CD4-positive, alpha-beta memory T cell (primary cell): ENCODE data around the gene FBXO48. TPM values are rescaled to one million over a fixed set of nuclear protein-coding genes. Genes with fewer than 3 reads are reported as not detected.

Experiments used
- CTCF ChIA-PET: fragments of 350-600 bp; sonication (Branson Sonifier 250); formaldehyde crosslinking; loops from one replicate; lab custom pipeline; 2021; ENCODE audit warnings: inconsistent platforms; ENCODE audit not compliant: partially characterized antibody; lab: Charles Lee
- POLR2A ChIA-PET: fragments of 350-600 bp; sonication (Branson Sonifier 250); formaldehyde crosslinking; loops from one replicate; lab custom pipeline; 2021; ENCODE audit not compliant: partially characterized antibody; lab: Charles Lee
- DNase-seq, 5 donors: peaks; one replicate each; pipeline versions ENCODE4 v3.0.0 to v3.0.0-alpha.2; 2020 to 2022; ENCODE audit warnings: mixed read lengths in 1 of 5
- H3K27ac ChIP-seq: one replicate; pipeline ENCODE4 v1.7.0; 2013; ENCODE audit warnings: low read depth, low read length
- H3K27me3 ChIP-seq: 2 replicates; pipeline ENCODE4 v1.7.0; 2013; ENCODE audit warnings: mild to moderate bottlenecking, low read length, moderate library complexity; ENCODE audit not compliant: insufficient read depth
- H3K36me3 ChIP-seq: 2 replicates; pipeline ENCODE4 v1.7.0; 2013; ENCODE audit warnings: mild to moderate bottlenecking, low read length, moderate library complexity; ENCODE audit not compliant: insufficient read depth
- H3K4me1 ChIP-seq: 2 replicates; pipeline ENCODE4 v1.7.0; 2013; ENCODE audit warnings: mild to moderate bottlenecking, low read length, moderate library complexity; ENCODE audit not compliant: insufficient read depth
- H3K4me3 ChIP-seq, 2 donors: one replicate each; pipeline ENCODE4 v1.7.0; 2013; ENCODE audit warnings: low read length in 2 of 2, mild to moderate bottlenecking in 1 of 2
- H3K9me3 ChIP-seq, 2 donors: one replicate each; pipeline ENCODE4 v1.7.0; 2013; ENCODE audit warnings: low read length in 2 of 2, control low read depth in 1 of 2; ENCODE audit not compliant: control insufficient read depth in 1 of 2
- H3K27ac Mint-ChIP-seq, 7 donors: one replicate each; pipeline ENCODE4 v1.8.0; 2020 to 2021; ENCODE audit warnings: mixed read lengths in 7 of 7, mild to moderate bottlenecking in 6 of 7, inconsistent platforms in 3 of 7, moderate library complexity in 3 of 7
- H3K27me3 Mint-ChIP-seq, 2 donors: one replicate each; pipeline ENCODE4 v1.8.0; 2020 to 2021; ENCODE audit warnings: mixed read lengths in 2 of 2
- H3K36me3 Mint-ChIP-seq, 2 donors: one replicate each; pipeline ENCODE4 v1.8.0; 2020 to 2021; ENCODE audit warnings: mixed read lengths in 2 of 2, inconsistent platforms in 1 of 2, mild to moderate bottlenecking in 1 of 2
- H3K4me1 Mint-ChIP-seq, 4 donors: one replicate each; pipeline ENCODE4 v1.8.0; 2020 to 2021; ENCODE audit warnings: mixed read lengths in 4 of 4, mild to moderate bottlenecking in 1 of 4
- H3K4me3 Mint-ChIP-seq, 8 donors: one replicate each; pipeline ENCODE4 v1.8.0; 2020 to 2021; ENCODE audit warnings: mixed read lengths in 8 of 8, mild to moderate bottlenecking in 7 of 8, moderate library complexity in 6 of 8, inconsistent platforms in 3 of 8
- H3K9me3 Mint-ChIP-seq, 8 donors: one replicate each; pipeline ENCODE4 v1.8.0; 2020 to 2021; ENCODE audit warnings: mixed read lengths in 8 of 8, mild to moderate bottlenecking in 5 of 8, inconsistent platforms in 3 of 8, moderate library complexity in 1 of 8
- intact Hi-C: fragments of 100-400 bp; cut with micrococcal nuclease; formaldehyde crosslinking; loops from one replicate; pipeline ENCODE4 v1.15.1; 2023
- polyA plus RNA-seq, 2 donors: library from polyadenylated mRNA; unstranded; fragments of 300-500 nt; fragmentation: Illumina TruSeq; gene quantifications; one replicate each; pipeline ENCODE4 v1.2.3, GENCODE V29; 2021
- total RNA-seq, 2 experiments: library from RNA; stranded (reverse); gene quantifications; one replicate each; pipeline ENCODE4 v1.2.3, GENCODE V29; 2021

FBXO48 gene
- total and polyA plus RNA-seq, 4 experiments from 2014 or later: 0.67 to 6.5 (median 3.8) TPM

- peak overlapping the region in 5 of 8 donors; percentile 24 to 62 (median 37) for H3K4me3 Mint-ChIP-seq
- H3K27me3 Mint-ChIP-seq: no peaks in the 10 kb centered on the region
- Histone ChIP-seq H3K27ac (peak overlapping the region; percentile 3), H3K27me3 (no peaks in the 10 kb centered on the region), H3K4me1 (peaks cover 16% of the 10 kb centered on the region), H3K4me3 (no peak overlapping the region), H3K36me3 (no peaks in the 10 kb centered on the region), H3K9me3 (no peaks in the 10 kb centered on the region)
- no peaks in the 10 kb centered on the region for H3K9me3 Mint-ChIP-seq
- intact Hi-C loops: loop anchor here (1.0 kb wide), 2 partner anchors 79 to 319 kb away; no protein-coding TSS in a partner anchor
- H3K36me3 Mint-ChIP-seq: no peaks in the 10 kb centered on the region
- H3K27ac Mint-ChIP-seq: peak overlapping the region; percentile 65 to 94 (median 89)
- peaks cover 8 to 24% (median 15%) of the 10 kb centered on the region in 4 donors for H3K4me1 Mint-ChIP-seq
- peak; percentile 78 to 87 (median 83) for DNase-seq
- POLR2A ChIA-PET: interaction anchor here (0.7 to 2.3 kb wide), 7 partner anchors 38 to 319 kb away, joined by 3 to 6 read pairs (median 5); partner anchors contain the start of gene PLEK
- CTCF ChIA-PET: interaction anchor here (0.6 to 5.3 kb wide), 27 partner anchors 12 to 485 kb away, joined by 3 to 78 read pairs (median 4); partner anchors contain the start of gene PLEK
Measured at GRCh38 chr2:68441179-68441993, 25.7 kb downstream of the FBXO48 start.

GRCh38 chr2:68438455-68439303, 28.4 kb downstream of the FBXO48 start:
- H3K4me3 ChIP-seq: no peak overlapping the region
- Mint-ChIP-seq H3K9me3 (no peaks in the 10 kb centered on the region), H3K4me3 (no peak overlapping the region), H3K27ac (peak overlapping the region in 1 of 7 donors; percentile 10), H3K36me3 (no peaks in the 10 kb centered on the region), H3K27me3 (no peaks in the 10 kb centered on the region), H3K4me1 (peaks cover 10 to 26% (median 18%) of the 10 kb centered on the region in 4 donors)
- H3K36me3 ChIP-seq: no peaks in the 10 kb centered on the region
- no peaks in the 10 kb centered on the region for H3K9me3 ChIP-seq
- peaks cover 16% of the 10 kb centered on the region for H3K4me1 ChIP-seq
- DNase-seq: no peak
- no peak overlapping the region for H3K27ac ChIP-seq
- ChIA-PET CTCF (interaction anchor here (0.8 to 5.3 kb wide), 4 partner anchors 10 to 77 kb away, joined by 3 to 78 read pairs (median 12); no protein-coding TSS in a partner anchor), POLR2A (interaction anchor here (1.2 kb wide), 1 partner anchor 10 kb away, joined by 3 read pairs; no protein-coding TSS in a partner anchor)
- no peaks in the 10 kb centered on the region for H3K27me3 ChIP-seq
- intact Hi-C loops: loop anchor here (2.0 kb wide), 1 partner anchor 156 kb away; no protein-coding TSS in a partner anchor

- no peak overlapping the region for H3K27ac Mint-ChIP-seq
- H3K36me3 Mint-ChIP-seq: no peaks in the 10 kb centered on the region
- H3K4me1 Mint-ChIP-seq: peaks cover 6 to 30% (median 13%) of the 10 kb centered on the region in 4 donors
- peaks cover 9% of the 10 kb centered on the region for H3K4me1 ChIP-seq
- H3K27me3 ChIP-seq: no peaks in the 10 kb centered on the region
- DNase-seq: no peak
- H3K4me3 ChIP-seq: no peak overlapping the region
- no peaks in the 10 kb centered on the region for H3K36me3 ChIP-seq
- peaks cover 0 to 2% of the 10 kb centered on the region in 2 donors for H3K27me3 Mint-ChIP-seq
- CTCF ChIA-PET: interaction anchor here (0.9 to 1.1 kb wide), 3 partner anchors 48 to 311 kb away, joined by 3 read pairs; no protein-coding TSS in a partner anchor
- no peak overlapping the region for H3K4me3 Mint-ChIP-seq
- no peaks in the 10 kb centered on the region for H3K9me3 ChIP-seq
- no peak overlapping the region for H3K27ac ChIP-seq
- H3K9me3 Mint-ChIP-seq: no peaks in the 10 kb centered on the region
- intact Hi-C loops: no loop called here
- POLR2A ChIA-PET: no interaction called here
Measured at GRCh38 chr2:68436270-68436669, 30.8 kb downstream of the FBXO48 start.

- no peaks in the 10 kb centered on the region for H3K36me3 Mint-ChIP-seq
- H3K4me1 Mint-ChIP-seq: peaks cover 5 to 23% (median 8%) of the 10 kb centered on the region in 4 donors
- CTCF ChIA-PET: interaction anchor here (0.9 kb wide), 1 partner anchor 75 kb away, joined by 3 read pairs; no protein-coding TSS in a partner anchor
- H3K9me3 Mint-ChIP-seq: peaks cover 0 to 1% (median 0%) of the 10 kb centered on the region in 8 donors
- Histone ChIP-seq H3K27ac (no peak overlapping the region), H3K36me3 (no peaks in the 10 kb centered on the region), H3K27me3 (no peaks in the 10 kb centered on the region), H3K9me3 (no peaks in the 10 kb centered on the region), H3K4me1 (peaks cover 2% of the 10 kb centered on the region), H3K4me3 (no peak overlapping the region)
- H3K4me3 Mint-ChIP-seq: no peak overlapping the region
- no peak for DNase-seq
- POLR2A ChIA-PET: no interaction called here
- peaks cover 0 to 2% of the 10 kb centered on the region in 2 donors for H3K27me3 Mint-ChIP-seq
- intact Hi-C loops: no loop called here
- no peak overlapping the region for H3K27ac Mint-ChIP-seq
Measured at GRCh38 chr2:68435615-68436014, 31.5 kb downstream of the FBXO48 start.

GRCh38 chr2:68434981-68435380, 32.1 kb downstream of the FBXO48 start:
- H3K9me3 ChIP-seq: no peaks in the 10 kb centered on the region
- H3K36me3 Mint-ChIP-seq: no peaks in the 10 kb centered on the region
- no peak overlapping the region for H3K27ac Mint-ChIP-seq
- ChIA-PET POLR2A (no interaction called here), CTCF (no interaction called here)
- H3K27ac ChIP-seq: no peak overlapping the region
- H3K4me1 Mint-ChIP-seq: peaks cover 0 to 17% (median 5%) of the 10 kb centered on the region in 4 donors
- no peaks in the 10 kb centered on the region for H3K4me1 ChIP-seq
- no peak overlapping the region for H3K4me3 Mint-ChIP-seq
- no peak for DNase-seq
- no peaks in the 10 kb centered on the region for H3K36me3 ChIP-seq
- H3K27me3 Mint-ChIP-seq: peaks cover 0 to 2% of the 10 kb centered on the region in 2 donors
- intact Hi-C loops: no loop called here
- peaks cover 0 to 1% (median 0%) of the 10 kb centered on the region in 8 donors for H3K9me3 Mint-ChIP-seq
- H3K27me3 ChIP-seq: no peaks in the 10 kb centered on the region
- no peak overlapping the region for H3K4me3 ChIP-seq

- H3K4me1 ChIP-seq: peaks cover 11% of the 10 kb centered on the region
- peaks cover 0 to 2% of the 10 kb centered on the region in 2 donors for H3K27me3 Mint-ChIP-seq
- POLR2A ChIA-PET: interaction anchor here (1.4 kb wide), 1 partner anchor 12 kb away, joined by 4 read pairs; no protein-coding TSS in a partner anchor
- no peaks in the 10 kb centered on the region for H3K9me3 ChIP-seq
- no peak overlapping the region for H3K27ac ChIP-seq
- H3K9me3 Mint-ChIP-seq: peaks cover 0 to 1% (median 0%) of the 10 kb centered on the region in 8 donors
- H3K4me1 Mint-ChIP-seq: peaks cover 0 to 24% (median 12%) of the 10 kb centered on the region in 4 donors
- H3K4me3 Mint-ChIP-seq: no peak overlapping the region
- no peaks in the 10 kb centered on the region for H3K27me3 ChIP-seq
- no peaks in the 10 kb centered on the region for H3K36me3 Mint-ChIP-seq
- H3K36me3 ChIP-seq: no peaks in the 10 kb centered on the region
- no peak overlapping the region for H3K27ac Mint-ChIP-seq
- H3K4me3 ChIP-seq: no peak overlapping the region
- DNase-seq: no peak
- intact Hi-C loops: no loop called here
- CTCF ChIA-PET: interaction anchor here (6.9 kb wide), 1 partner anchor 8 kb away, joined by 63 read pairs; no protein-coding TSS in a partner anchor
Measured at GRCh38 chr2:68432696-68433658, 34.1 kb downstream of the FBXO48 start.
